Measurements from ENCODE around the gene NCOA3. TPM values are rescaled to one million over a fixed set of nuclear protein-coding genes. Genes with fewer than 3 reads are reported as not detected.

Gene NCOA3
- total and polyA plus RNA-seq, 10 of the 15 experiments (the other 5 are each of a cell fraction or from before 2014, with no cell fraction given), result 16.9 to 96.2 (median 73.6) TPM

- TF ChIP-seq STAT3 (IDR thresholded peaks at IDR 0.05; ENCODE audit: low read depth, low read length), result no peak
Measured at GRCh38 chr20:47515843-47516242, 14.2 kb downstream of the NCOA3 start (continued).

GRCh38 chr20:47521059-47521808 lies 19.5 kb downstream of the NCOA3 start:
- Histone ChIP-seq H3K4me1 (ENCODE audit: control insufficient read depth, insufficient read depth, low read length) (no peaks in the 10 kb centered on the region), H3K79me2 (ENCODE audit: control insufficient read depth, insufficient read depth, low read length) (peaks cover 84% of the 10 kb centered on the region), H2AFZ (ENCODE audit: control insufficient read depth, low read depth, low read length) (no peak overlapping the region), H3K36me3 (ENCODE audit: control insufficient read depth in 2 of 2, insufficient read depth in 2 of 2, low read length in 1 of 2) (peaks cover 14 to 20% of the 10 kb centered on the region in 2 experiments), H3K4me3 (no peak overlapping the region), H3K4me2 (ENCODE audit: control insufficient read depth, insufficient read depth) (no peak overlapping the region), H4K20me1 (ENCODE audit: control insufficient read depth, insufficient read depth) (no peaks in the 10 kb centered on the region), H3K9ac (ENCODE audit: control insufficient read depth, insufficient read depth, low read length) (no peak overlapping the region), H3K27me3 (replicated peaks in 1 of 2; ENCODE audit: control insufficient read depth in 2 of 2, insufficient read depth in 2 of 2, low read length in 1 of 2) (no peaks in the 10 kb centered on the region), H3K27ac (ENCODE audit: control insufficient read depth, insufficient read depth) (no peak overlapping the region), H3K9me3 (replicated peaks; ENCODE audit: control insufficient read depth, insufficient read depth, low read length) (peaks cover 32% of the 10 kb centered on the region)
- SMC1A ChIA-PET (ENCODE audit: uncharacterized antibody, unreplicated experiment), result no interaction called here
- TF ChIP-seq HCFC1 (IDR thresholded peaks at IDR 0.05; ENCODE audit: low read length), result no peak
- TF ChIP-seq WRNIP1 (IDR thresholded peaks at IDR 0.05; ENCODE audit: borderline replicate concordance, low read depth, low read length), result no peak
- TF ChIP-seq MAX (IDR thresholded peaks at IDR 0.05; ENCODE audit: low read depth, low read length), result no peak
- no peak for TF ChIP-seq MYB (IDR thresholded peaks at IDR 0.05; ENCODE audit: borderline replicate concordance, low read depth, low read length)
- TF ChIP-seq IRF5 (IDR thresholded peaks at IDR 0.05; ENCODE audit: borderline replicate concordance), result no peak
- TF ChIP-seq RAD21 (IDR thresholded peaks at IDR 0.05; ENCODE audit: insufficient read depth, low read depth, low read length), result no peak
- peak; percentile 21; the same call in 1 of the 2 replicates for TF ChIP-seq RELB (IDR thresholded peaks at IDR 0.05; ENCODE audit: low read depth)
- peak; percentile 97 for TF ChIP-seq CBX5 (IDR thresholded peaks at IDR 0.05; ENCODE audit: low read depth)
- TF ChIP-seq KLF5 (IDR thresholded peaks at IDR 0.05; ENCODE audit: partially characterized antibody), result peak; percentile 74
- TF ChIP-seq YY1 (IDR thresholded peaks at IDR 0.05; ENCODE audit: low read depth, low read length), result 0 out of 2 replicates have a peak, but pooled peaks have one; percentile 3
- no peak for TF ChIP-seq EZH2 (IDR thresholded peaks at IDR 0.05; ENCODE audit: borderline replicate concordance, control insufficient read depth, low read depth, low read length)
- no peak for ATAC-seq
- POLR2A ChIA-PET, result interaction anchor here (0.6 kb wide), 1 partner anchor 23 kb away, joined by 3 read pairs; no protein-coding TSS in a partner anchor
- intact Hi-C loops (cut with micrococcal nuclease; ENCODE audit: unreplicated experiment) (no loop called here), in situ Hi-C loops (cut with MboI) (no loop called here)
- BruUV-seq (replicated peaks), result TSS peak; percentile 34
- RAD21 ChIA-PET (ENCODE audit: unreplicated experiment), result no interaction called here
- DNase-seq (ENCODE audit: low read depth, low spot score), result no peak
- WGBS (ENCODE audit: insufficient coverage, insufficient replicate concordance, low lambda C conversion rate, missing lambda C conversion rate), result 95% methylated on average over 19 of the region's 19 CpGs
- CTCF ChIA-PET, result no interaction called here
- no peak for FAIRE-seq

Data from GM12878 (cell line).